SK-N-SH treated with all-trans-retinoic acid at 6 μM for 48 hours (cell line): ENCODE measurements around the gene EHBP1.
"Not testable (repeated sequence)": the region's sequence is repeated elsewhere in the genome, so short reads cannot be mapped to it uniquely, and the experiment has no call there.

Experiments used
- ATAC-seq: fragments of 200-7000 bp; cut with Tn5 transposase; 3 replicates; pipeline ENCODE4 v1.9.1; 2020; ENCODE audit warnings: mild to moderate bottlenecking, moderate library complexity
- ARNTL ChIP-seq: fragments of 450-650 bp; formaldehyde crosslinking; IDR thresholded peaks from 2 replicates; pipeline ENCODE4 v1.5.0; 2020; ENCODE audit warnings: low read depth, mild to moderate bottlenecking, moderate library complexity, borderline replicate concordance
- BACH2 ChIP-seq: fragments of 250-450 bp; sonication (Bioruptor Pico); IDR thresholded peaks from 2 replicates; pipeline ENCODE4 v1.9.0; 2021; ENCODE audit warnings: mild to moderate bottlenecking, borderline replicate concordance
- CREB5 ChIP-seq: fragments of 250-450 bp; sonication (Bioruptor Pico); IDR thresholded peaks from 2 replicates; pipeline ENCODE4 v1.5.1; 2020; ENCODE audit warnings: low read depth, mild to moderate bottlenecking, moderate library complexity
- CSRNP3 ChIP-seq: fragments of 250-450 bp; sonication (Bioruptor Pico); IDR thresholded peaks from 2 replicates; pipeline ENCODE4 v1.5.1; 2021; ENCODE audit warnings: mild to moderate bottlenecking, moderate library complexity
- ESRRG ChIP-seq: fragments of 250-450 bp; sonication (Bioruptor Pico); IDR thresholded peaks from 2 replicates; pipeline ENCODE4 v1.6.1; 2021; ENCODE audit warnings: mild to moderate bottlenecking
- GLIS3 ChIP-seq: fragments of 250-450 bp; sonication (Bioruptor Pico); IDR thresholded peaks from 2 replicates; pipeline ENCODE4 v1.5.0; 2020; ENCODE audit warnings: mild to moderate bottlenecking, moderate library complexity
- ISL1 ChIP-seq: fragments of 250-450 bp; sonication (Bioruptor Pico); IDR thresholded peaks from 2 replicates; pipeline ENCODE4 v2.1.2; 2022; ENCODE audit warnings: mild to moderate bottlenecking, moderate library complexity
- PATZ1 ChIP-seq: fragments of 250-450 bp; sonication (Bioruptor Pico); IDR thresholded peaks from 2 replicates; pipeline ENCODE4 v1.8.0; 2020; ENCODE audit warnings: mild to moderate bottlenecking, moderate library complexity, borderline replicate concordance
- PPARA ChIP-seq: fragments of 250-450 bp; sonication (Bioruptor Pico); IDR thresholded peaks from 2 replicates; pipeline ENCODE4 v1.5.0; 2020; ENCODE audit warnings: mild to moderate bottlenecking, borderline replicate concordance
- RARB ChIP-seq: fragments of 250-450 bp; sonication (Bioruptor Pico); IDR thresholded peaks from 2 replicates; pipeline ENCODE4 v1.8.0; 2021; ENCODE audit warnings: mild to moderate bottlenecking, moderate library complexity
- SNAI2 ChIP-seq: fragments of 250-450 bp; sonication (Bioruptor Pico); IDR thresholded peaks from 2 replicates; pipeline ENCODE4 v1.5.0; 2020; ENCODE audit warnings: mild to moderate bottlenecking, moderate library complexity
- TCF4 ChIP-seq: fragments of 250-450 bp; sonication (Bioruptor Pico); IDR thresholded peaks from 2 replicates; pipeline ENCODE4 v1.8.0; 2021; ENCODE audit warnings: mild to moderate bottlenecking, moderate library complexity, borderline replicate concordance
- TOX ChIP-seq: fragments of 250-450 bp; sonication (Bioruptor Pico); IDR thresholded peaks from 2 replicates; pipeline ENCODE4 v1.8.0; 2021; ENCODE audit warnings: mild to moderate bottlenecking, moderate library complexity, borderline replicate concordance
- TSHZ2 ChIP-seq: fragments of 250-450 bp; sonication (Bioruptor Pico); IDR thresholded peaks from 2 replicates; pipeline ENCODE4 v1.5.0; 2020; ENCODE audit warnings: mild to moderate bottlenecking, moderate library complexity
- ZC3H10 ChIP-seq: fragments of 250-450 bp; sonication (Bioruptor Pico); IDR thresholded peaks from 2 replicates; pipeline ENCODE4 v1.5.1; 2021; ENCODE audit warnings: mild to moderate bottlenecking, moderate library complexity
- ZFP3 ChIP-seq: fragments of 250-450 bp; sonication (Bioruptor Pico); IDR thresholded peaks from 2 replicates; pipeline ENCODE4 v1.5.0; 2020; ENCODE audit warnings: mild to moderate bottlenecking, moderate library complexity
- ZFP30 ChIP-seq: fragments of 450-650 bp; formaldehyde crosslinking; IDR thresholded peaks from 2 replicates; pipeline ENCODE4 v1.5.0; 2022; ENCODE audit warnings: mild to moderate bottlenecking, moderate library complexity
- ZNF565 ChIP-seq: fragments of 450-650 bp; formaldehyde crosslinking; conservative IDR thresholded peaks from 2 replicates; pipeline ENCODE4 v1.5.0; 2020; ENCODE audit warnings: low read depth, mild to moderate bottlenecking, moderate library complexity
- ZNF70 ChIP-seq: fragments of 450-650 bp; formaldehyde crosslinking; IDR thresholded peaks from 2 replicates; pipeline ENCODE4 v1.5.0; 2020; ENCODE audit warnings: mild to moderate bottlenecking, moderate library complexity
- ZNF8 ChIP-seq: fragments of 450-650 bp; formaldehyde crosslinking; IDR thresholded peaks from 2 replicates; pipeline ENCODE4 v1.5.0; 2020; ENCODE audit warnings: mild to moderate bottlenecking, moderate library complexity

The EHBP1 gene

GRCh38 chr2:62747876-62748275 is 42.4 kb downstream of the EHBP1 start:
- no peak for TF ChIP-seq SNAI2 (CRISPR knock-in tag)
- TF ChIP-seq PPARA (CRISPR knock-in tag): no peak
- TF ChIP-seq ESRRG: no peak
- no peak for TF ChIP-seq ZNF70
- no peak for TF ChIP-seq ARNTL (CRISPR knock-in tag)
- no peak for TF ChIP-seq RARB (CRISPR knock-in tag)
- TF ChIP-seq PATZ1 (CRISPR knock-in tag): no peak
- TF ChIP-seq ZFP3 (CRISPR knock-in tag): no peak
- no peak for TF ChIP-seq ZNF8 (CRISPR knock-in tag)
- TF ChIP-seq ZC3H10 (CRISPR knock-in tag): no peak
- TF ChIP-seq CSRNP3 (CRISPR knock-in tag): no peak
- TF ChIP-seq ZNF565: no peak
- no peak for TF ChIP-seq TSHZ2 (CRISPR knock-in tag)
- no peak for TF ChIP-seq TCF4 (CRISPR knock-in tag)
- TF ChIP-seq TOX (CRISPR knock-in tag): no peak
- no peak for TF ChIP-seq CREB5
- no peak for TF ChIP-seq ZFP30
- TF ChIP-seq ISL1: no peak

GRCh38 chr2:62749111-62749510 is 43.6 kb downstream of the EHBP1 start:
- not testable (repeated sequence) for ATAC-seq

More at GRCh38 chr2:62747876-62748275, 42.4 kb downstream of the EHBP1 start:
- no peak for ATAC-seq

GRCh38 chr2:62757029-62757428 is 51.5 kb downstream of the EHBP1 start:
- no peak for TF ChIP-seq BACH2 (CRISPR knock-in tag)
- TF ChIP-seq CSRNP3 (CRISPR knock-in tag): no peak
- TF ChIP-seq GLIS3 (CRISPR knock-in tag): no peak
- no peak for TF ChIP-seq ARNTL (CRISPR knock-in tag)
- no peak for TF ChIP-seq ZNF565
- no peak for TF ChIP-seq ZNF8 (CRISPR knock-in tag)
- TF ChIP-seq CREB5: no peak
- no peak for TF ChIP-seq RARB (CRISPR knock-in tag)
- no peak for TF ChIP-seq TCF4 (CRISPR knock-in tag)
- TF ChIP-seq TSHZ2 (CRISPR knock-in tag): no peak
- no peak for TF ChIP-seq PATZ1 (CRISPR knock-in tag)
- TF ChIP-seq, all 23 proteins: peak for 0
- ATAC-seq: no peak
